ENCODE measurements around the gene UNC5A.

DNA sequence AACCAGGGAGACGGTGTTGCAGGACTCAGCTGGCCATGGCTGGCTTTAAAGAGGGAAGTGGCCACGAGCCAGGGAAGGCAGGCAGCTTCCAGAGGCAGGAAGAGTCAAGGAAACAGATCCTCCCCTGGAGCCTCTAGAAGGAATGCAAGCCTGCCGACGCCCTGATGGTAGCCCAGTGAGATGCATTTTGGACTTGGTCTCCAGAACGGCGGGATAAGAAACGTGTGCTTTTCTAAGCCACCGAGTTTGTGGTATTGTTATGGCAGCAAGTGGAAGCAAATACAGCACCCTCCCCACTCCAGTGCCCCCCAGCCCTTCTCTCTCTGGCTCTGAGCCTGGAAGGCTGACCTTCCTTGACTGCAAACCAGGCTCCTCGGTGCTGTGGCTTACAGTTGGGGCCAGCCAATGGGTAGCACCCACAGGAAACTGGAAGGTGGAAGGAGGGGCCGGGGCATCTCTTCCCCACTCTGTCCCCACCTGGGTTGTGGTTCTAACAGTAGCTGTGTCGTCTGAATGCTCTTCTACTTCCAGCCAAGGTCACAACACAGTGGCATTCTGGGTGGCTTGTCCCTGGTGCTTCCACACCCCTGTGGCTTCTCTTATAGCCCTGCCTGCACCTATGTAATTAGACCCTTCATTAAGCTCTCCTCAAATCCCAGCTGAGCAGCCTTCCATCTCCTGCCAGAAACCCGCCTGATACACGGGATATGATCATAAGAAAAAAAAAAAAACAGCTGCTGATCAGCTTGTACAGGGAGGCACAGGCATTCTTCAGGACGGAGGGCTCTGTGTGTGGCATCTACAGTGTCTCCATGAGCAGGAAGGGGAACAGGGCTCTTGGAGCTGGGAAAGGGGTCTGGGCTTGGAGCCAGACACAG is 29.9 kb upstream of the UNC5A start:
- no peak for TF ChIP-seq MYC (IDR thresholded peaks at IDR 0.05; ENCODE audit: insufficient read depth, insufficient read length, insufficient replicate concordance, low read length, severe bottlenecking)
- TF ChIP-seq TCF12 (IDR thresholded peaks at IDR 0.05; ENCODE audit: low read depth, low read length): no peak

Data from GM12878 (cell line).